ENCODE measurements around the gene ALPG. TPM values are rescaled to one million over a fixed set of nuclear protein-coding genes. Genes with fewer than 3 reads are reported as not detected.
A peak's percentile ranks its signal among the peaks of the same experiment; 100 is the strongest.
"Not testable (repeated sequence)": the region's sequence is repeated elsewhere in the genome, so short reads cannot be mapped to it uniquely, and the experiment has no call there.

Gene ALPG
- total RNA-seq, 1 donor from 2014 or later, result not detected

DNA sequence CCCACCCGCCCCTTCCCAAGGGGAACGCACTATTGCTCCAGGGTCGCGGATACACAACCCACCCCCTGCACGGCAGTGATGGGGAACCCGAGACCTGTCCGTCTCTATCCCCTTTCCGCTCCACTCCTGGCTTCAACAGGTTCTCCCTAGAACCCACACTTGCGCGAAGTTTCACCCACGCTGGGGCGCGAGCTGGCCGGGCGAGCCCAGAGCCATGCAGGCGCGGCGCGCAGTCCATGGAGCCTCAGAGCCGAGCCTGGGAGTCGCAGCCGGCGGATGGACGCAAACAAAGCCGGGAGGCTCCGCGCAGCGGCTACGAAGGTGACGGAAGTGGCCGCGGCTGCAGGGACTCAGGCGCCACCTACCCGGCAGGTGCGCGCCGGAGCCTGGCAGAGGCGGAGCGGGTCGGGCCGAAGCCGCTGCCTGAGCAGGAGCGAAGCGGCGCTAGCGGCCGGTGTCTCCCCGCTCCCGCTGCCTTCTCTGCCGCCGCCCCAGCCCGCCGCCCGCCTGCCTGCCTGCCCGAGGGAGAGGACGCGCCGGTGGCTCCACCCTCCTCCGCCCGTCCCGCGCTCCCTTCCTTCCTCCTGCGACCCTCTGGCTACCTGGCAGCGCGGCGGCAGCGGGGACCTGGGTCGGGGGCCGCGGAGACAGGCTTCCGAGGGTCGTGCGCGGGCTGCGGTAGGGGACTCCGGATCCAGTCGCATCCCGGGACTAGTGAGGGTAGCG is 14.0 kb downstream of the ALPG start:
- DNase-seq, result peak; percentile 24

GRCh38 chr2:232421189-232421785 is 14.6 kb downstream of the ALPG start:
- DNase-seq, result no peak

GRCh38 chr2:232422051-232422450 is 15.4 kb downstream of the ALPG start:
- DNase-seq, result no peak

GRCh38 chr2:232422996-232423395 is 16.4 kb downstream of the ALPG start:
- DNase-seq, result not testable (repeated sequence)

DNA sequence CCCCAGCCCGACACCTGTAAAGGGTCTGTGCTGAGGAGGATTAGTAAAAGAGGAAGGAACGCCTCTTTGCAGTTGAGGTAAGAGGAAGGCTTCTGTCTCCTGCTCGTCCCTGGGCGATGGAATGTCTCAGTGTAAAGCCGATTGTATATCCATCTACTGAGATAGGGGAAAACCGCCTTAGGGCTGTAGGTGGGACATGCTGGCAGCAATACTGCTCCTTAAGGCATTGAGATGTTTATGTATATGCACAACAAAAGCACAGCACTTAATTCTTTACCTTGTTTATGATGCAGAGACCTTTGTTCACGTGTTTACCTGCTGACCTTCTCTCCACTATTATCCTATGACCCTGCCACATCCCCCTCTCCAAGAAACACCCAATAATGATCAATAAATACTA is 16.8 kb downstream of the ALPG start:
- DNase-seq, result not testable (repeated sequence)

DNA sequence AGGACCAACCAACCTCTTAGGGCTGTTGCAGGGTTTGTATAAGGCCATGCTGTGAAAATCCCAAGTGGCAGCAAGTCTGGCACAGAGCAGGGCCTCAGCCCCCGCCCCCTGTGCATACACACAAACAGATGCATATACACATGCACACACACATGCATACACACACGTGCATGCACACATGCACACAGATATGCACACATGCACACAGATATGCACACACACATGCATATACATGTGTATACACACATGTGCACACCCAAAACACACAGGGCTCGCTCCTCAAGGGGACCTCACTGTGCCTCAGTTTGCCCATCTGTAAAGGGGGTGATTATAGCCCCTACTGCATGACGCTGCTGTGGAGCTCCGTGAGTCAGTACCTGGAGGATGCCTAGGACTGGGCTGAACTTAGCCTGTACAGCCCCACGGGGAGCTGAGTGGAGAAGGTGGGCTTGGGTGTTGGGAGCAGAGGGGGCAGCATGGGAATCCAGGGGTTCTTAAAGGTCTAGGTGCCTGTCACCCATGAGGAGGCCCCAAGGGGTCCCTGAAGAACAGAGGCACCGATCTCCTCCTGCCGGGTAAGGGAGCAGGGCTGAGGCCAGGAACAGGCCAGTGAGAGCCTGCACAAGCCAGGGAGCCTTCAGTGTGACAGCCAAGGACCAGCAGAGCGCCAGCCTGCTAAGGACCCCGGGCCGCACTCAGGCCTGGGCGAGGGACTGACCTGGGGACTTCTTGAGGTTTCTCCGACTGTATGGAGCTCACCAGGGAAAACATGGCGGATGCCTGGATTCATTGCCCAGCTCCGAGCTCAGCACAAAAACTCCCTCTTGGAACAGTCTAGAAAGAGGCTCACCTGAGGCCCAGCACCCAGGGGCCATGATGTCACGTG is 25.3 kb downstream of the ALPG start:
- no peak for DNase-seq

DNA sequence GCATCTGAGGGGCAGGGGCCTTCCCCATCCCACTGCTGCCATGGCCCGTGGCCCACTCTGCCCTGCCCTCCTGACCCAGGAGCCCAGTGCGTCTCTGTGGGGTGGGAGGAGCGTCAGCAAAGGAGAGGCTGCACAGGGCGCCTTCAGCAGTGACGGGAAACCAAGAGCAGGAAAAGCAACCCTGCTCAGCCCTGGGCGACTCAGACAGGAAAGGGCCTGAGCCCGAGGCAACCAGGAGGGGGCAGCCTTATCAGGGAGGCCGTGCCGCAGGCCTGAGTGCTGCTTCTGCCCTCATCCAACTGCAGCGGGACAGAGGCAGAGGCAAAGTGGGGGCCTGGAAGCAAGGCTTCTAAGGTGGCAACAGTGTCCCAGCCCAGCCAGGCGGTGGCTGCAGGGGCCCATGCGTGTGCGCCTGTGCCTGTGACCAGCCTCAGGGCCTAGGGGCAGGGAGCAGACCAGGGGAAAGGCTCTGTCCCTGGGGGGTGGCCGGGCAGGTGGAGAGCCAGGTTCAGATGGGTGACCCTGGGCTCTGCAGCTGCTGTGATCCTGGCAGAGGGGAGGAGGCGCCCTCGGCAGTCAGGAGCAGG is 26.0 kb downstream of the ALPG start:
- DNase-seq, result no peak

DNA sequence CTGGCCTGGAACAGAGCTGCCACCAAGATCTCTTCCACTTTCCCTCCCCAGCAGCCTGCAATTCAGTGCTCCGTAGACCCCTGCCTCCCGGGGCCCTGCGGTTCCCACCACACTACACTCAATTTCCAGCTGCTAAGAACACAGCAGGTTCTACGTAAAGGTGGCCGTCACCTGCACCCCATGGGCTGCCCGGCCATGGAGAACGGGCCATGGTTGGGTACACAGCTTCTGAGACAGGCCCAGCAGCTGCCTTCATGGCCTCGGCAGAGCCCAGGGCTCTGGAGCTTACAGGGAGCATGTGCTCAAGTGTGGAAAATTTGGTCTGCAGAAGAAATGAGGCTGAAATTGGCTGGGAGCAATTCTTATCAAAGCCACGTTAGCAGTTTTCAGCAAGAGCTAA is 27.0 kb downstream of the ALPG start:
- DNase-seq, result not testable (repeated sequence)

- DNase-seq, result no peak
Measured at GRCh38 chr2:232434091-232434490, 27.4 kb downstream of the ALPG start.

- no peak for DNase-seq
Measured at GRCh38 chr2:232434563-232435374, 28.1 kb downstream of the ALPG start.

- no peak for DNase-seq
Measured at GRCh38 chr2:232435375-232435648, 28.7 kb downstream of the ALPG start.

DNA sequence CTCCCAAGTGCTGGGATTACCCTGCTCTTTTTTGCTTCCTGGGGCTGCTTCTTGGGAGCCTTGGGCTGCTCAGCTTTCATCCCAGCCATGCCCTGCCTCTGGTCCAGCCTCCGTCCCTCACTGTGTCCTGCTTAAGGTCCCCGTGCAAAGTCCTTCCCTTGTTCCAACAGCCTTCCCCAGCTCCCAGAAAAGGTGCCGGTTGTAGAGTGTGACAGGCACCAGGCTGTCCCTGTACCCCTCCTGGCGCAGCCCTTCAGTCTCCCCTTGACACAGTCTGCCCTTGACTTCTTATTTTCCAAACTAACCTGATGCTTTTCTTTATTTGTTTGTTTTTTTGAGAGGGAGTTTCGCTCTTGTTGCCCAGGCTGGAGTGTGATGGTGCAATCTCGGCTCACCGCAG is 29.2 kb downstream of the ALPG start:
- no peak for DNase-seq

DNA sequence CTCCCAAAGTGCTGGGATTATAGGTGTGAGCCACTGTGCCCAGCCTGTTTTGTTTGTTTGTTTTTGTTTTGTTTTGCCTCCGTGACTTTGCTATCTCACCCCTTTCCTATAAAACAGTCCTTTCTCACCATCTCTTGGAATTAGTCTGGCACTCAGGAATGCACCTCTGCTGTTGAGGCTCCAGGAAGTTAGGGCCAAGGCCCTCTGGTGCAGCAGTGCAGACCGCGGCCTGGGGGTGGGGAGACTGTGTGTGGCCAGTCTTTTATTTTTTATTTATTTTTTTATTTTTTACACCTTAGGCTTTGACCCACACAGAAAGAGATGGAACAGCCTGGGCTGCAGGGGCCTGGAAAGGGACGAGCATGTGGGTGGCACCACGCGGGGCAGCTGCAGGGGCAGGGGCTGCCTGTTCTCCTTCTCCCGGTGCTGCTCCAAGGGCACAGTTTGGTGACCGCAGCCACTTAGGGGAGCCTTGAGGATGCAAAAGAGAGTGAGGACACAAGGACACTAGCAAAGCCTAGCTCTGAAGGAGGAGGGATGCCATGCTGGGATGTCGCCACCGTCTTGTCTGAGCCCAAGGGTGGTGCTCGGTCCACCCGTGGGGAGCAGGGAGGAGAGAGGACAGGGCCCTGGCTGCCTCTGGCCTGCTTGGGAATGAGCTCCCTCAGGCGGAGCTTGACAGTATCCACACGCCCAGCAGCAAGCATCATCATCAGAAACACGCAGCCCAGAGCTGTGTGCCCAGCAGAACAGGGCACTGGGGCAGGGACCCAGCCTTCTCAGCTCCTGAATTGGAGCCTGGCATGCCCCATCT is 29.9 kb downstream of the ALPG start:
- DNase-seq, result no peak

DNA sequence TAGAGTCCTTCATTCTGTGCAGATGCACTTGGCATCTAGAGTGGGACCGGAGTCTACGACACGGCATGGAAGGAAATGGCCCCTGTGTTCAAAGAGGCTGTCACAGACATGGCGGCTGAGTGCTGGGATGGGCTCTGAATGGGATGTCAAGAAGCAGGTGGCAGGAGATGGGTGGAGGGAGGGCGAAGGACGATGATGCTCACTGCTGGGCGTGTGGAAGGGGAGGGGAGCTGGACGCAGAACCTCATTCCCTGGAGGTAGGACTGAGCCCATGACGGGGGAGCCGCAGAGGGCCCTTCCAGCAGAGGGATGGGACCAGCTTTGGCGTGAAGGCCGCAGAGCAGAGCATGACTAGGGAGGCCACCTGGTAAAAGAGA is 30.5 kb downstream of the ALPG start:
- DNase-seq, result no peak

DNA sequence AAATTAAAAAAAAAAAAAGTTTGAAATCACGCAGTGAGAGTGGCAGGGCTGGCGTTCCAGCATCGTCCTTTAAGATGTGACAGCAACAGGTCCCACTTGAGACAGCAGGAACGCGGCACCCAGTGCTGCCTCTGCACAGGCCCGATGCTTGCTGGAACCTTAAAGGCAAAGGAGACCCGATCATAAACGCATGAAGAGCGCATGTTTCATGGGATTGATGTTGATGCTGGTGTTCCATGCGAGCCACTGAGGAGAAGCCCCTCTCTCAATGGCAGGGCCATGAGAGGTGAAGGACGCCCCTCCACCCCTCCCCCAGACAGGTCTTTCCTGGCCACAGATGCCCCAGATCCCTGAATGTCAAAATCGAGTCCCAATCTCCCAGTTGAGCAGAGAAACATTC is 31.4 kb downstream of the ALPG start:
- DNase-seq, result no peak

GRCh38 chr2:232438951-232439757 is 32.5 kb downstream of the ALPG start:
- peak; percentile 56 for DNase-seq

- no peak for DNase-seq
Measured at GRCh38 chr2:232439758-232440135, 33.1 kb downstream of the ALPG start.

DNA sequence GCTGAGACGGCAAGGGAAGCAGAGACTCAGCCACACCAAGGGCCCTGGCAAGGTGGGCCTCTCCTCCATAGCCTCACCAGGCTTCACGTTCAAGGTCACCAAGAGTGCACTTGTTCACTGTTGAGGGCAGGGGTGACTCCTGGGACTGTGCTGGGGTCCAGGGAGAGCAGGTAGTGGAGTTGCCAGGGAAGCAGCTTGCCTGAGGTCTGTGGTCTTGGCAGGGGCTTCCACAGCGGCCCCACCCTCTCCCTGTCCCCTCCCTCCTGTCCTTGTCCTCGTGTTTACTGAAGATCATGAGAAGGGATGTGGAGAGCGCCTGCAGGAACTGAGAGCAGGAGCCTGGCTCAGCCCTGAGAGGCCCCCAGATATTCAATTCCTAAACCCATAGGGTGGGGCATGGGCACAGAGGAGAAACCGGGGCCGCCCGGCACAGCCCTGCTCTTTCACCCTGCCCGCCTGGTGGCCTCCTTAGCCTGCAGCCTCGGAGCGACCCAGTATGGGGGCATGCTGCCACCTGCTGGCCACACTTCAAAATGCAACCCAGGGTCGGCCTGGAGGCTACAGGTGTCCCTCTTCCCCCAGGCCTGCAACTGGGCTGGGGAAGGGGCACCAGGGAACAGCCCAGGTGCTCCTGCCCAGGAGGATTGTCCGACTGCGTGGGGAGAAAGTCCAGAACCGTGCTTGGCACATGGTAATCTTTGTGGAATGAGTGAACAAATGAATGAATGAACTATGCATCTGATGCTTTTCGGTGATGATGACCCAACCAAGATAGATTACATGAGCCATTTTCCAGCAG is 33.8 kb downstream of the ALPG start:
- peak; percentile 84 for DNase-seq

DNA sequence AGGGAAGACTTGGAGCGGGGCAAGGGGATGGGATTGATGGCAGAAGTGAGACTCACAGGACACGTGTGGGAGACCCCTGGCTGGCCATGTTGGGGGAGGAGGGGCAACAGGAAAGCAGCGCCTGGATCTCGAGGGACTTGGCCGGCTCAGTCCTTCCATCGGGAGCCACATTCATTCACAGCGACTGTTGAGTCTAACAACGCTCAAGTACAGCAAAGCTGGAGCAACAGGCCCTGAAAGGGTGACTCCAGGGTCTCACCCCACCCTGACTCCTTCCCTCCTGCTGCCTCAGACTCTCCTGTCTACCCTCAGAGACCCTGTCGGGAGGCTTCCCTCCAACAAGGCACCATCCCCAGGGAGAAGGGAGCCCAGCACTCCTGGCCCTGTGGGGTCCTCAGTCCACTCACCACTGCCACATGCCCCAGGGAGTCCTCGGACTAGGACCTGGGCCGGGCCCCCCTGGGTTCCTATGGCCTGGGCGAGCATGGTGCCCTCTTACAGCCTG is 34.6 kb downstream of the ALPG start:
- DNase-seq, result no peak

- DNase-seq, result not testable (repeated sequence)
Measured at GRCh38 chr2:232441922-232442321, 35.3 kb downstream of the ALPG start.
